HepG2 (cell line): ENCODE measurements around the gene CEP250. TPM values are rescaled to one million over a fixed set of nuclear protein-coding genes. Genes with fewer than 3 reads are reported as not detected.
"Not testable (repeated sequence)": the region's sequence is repeated elsewhere in the genome, so short reads cannot be mapped to it uniquely, and the experiment has no call there.

Experiments used
- ATAC-seq: fragments of 200-7000 bp; cut with Tn5 transposase; 3 replicates; pipeline ENCODE4 v1.9.1; 2020; ENCODE audit warnings: mild to moderate bottlenecking, moderate library complexity
- BruUV-seq: library from RNA; stranded (reverse); fragments of 400-500 nt; replicated peaks from 2 replicates; lab custom pipeline; 2021; lab: Mats Ljungman, UMichigan
- CTCF ChIA-PET: fragments of 300-600 bp; formaldehyde crosslinking; extraction: SDS; loops from one replicate; lab custom pipeline; 2021; ENCODE audit warnings: low total read pairs, inconsistent platforms, low intra/inter-chr PET ratio; lab: Yijun Ruan, JAX
- POLR2A ChIA-PET: fragments of 350-600 bp; sonication (Branson Sonifier 250); formaldehyde crosslinking; loops from one replicate; lab custom pipeline; 2020; ENCODE audit warnings: antibody characterized with exemption, inconsistent platforms; lab: Yijun Ruan, JAX
- DNase-seq: peaks from one replicate; pipeline ENCODE4 v3.0.0-alpha.2; 2015; ENCODE audit warnings: low spot score
- FAIRE-seq: peaks from 3 replicates; lab custom pipeline; 2011; peaks lifted over from hg19 to GRCh38; lab: Jason Lieb, UNC
- H2AFZ ChIP-seq: one replicate; pipeline ENCODE4 v1.6.1; 2011; ENCODE audit warnings: low read length, inconsistent platforms
- H3K27ac ChIP-seq: fragments of 300-600 bp; 3 replicates; pipeline ENCODE4 v1.8.0; 2011; ENCODE audit warnings: mixed run types, mild to moderate bottlenecking, mixed read lengths, low read length, inconsistent platforms; ENCODE audit not compliant: insufficient read depth; ENCODE audit errors: extremely low read length
- H3K27me3 ChIP-seq, 2 experiments: fragments of 200-600 bp in 1 of 2; 2 replicates in 1 of 2; 3 replicates in 1 of 2; pipeline versions ENCODE4 v1.6.0 to v1.8.0; 2011; ENCODE audit warnings: low read length in 2 of 2, mild to moderate bottlenecking in 2 of 2, moderate library complexity in 2 of 2, inconsistent platforms in 1 of 2; ENCODE audit not compliant: insufficient read depth in 2 of 2, control insufficient read depth in 1 of 2
- H3K36me3 ChIP-seq, 2 experiments: fragments of 200-600 bp in 1 of 2; replicated peaks in 1 of 2; 2 replicates in 1 of 2; 3 replicates in 1 of 2; pipeline versions ENCODE4 v1.5.1 to v1.8.0; 2011; ENCODE audit warnings: low read length in 2 of 2, inconsistent platforms in 1 of 2; ENCODE audit not compliant: insufficient read depth in 2 of 2, control insufficient read depth in 1 of 2
- H3K4me1 ChIP-seq: 2 replicates; pipeline ENCODE4 v1.5.1; 2012; ENCODE audit warnings: low read length, inconsistent platforms; ENCODE audit not compliant: insufficient read depth
- H3K4me2 ChIP-seq: 2 replicates; pipeline ENCODE4 v1.6.0; 2011; ENCODE audit warnings: low read depth, low read length, inconsistent platforms
- H3K4me3 ChIP-seq, 3 experiments: fragments of 200-600 bp in 1 of 3; sonication (generic), shearing (Covaris generic) in 1 of 3; replicated peaks in 1 of 3; 2 replicates each; pipeline ENCODE4 v1.5.1; 2011 to 2016; ENCODE audit warnings: low read length in 3 of 3, inconsistent platforms in 2 of 3, low read depth in 2 of 3, mild to moderate bottlenecking in 2 of 3, control low read depth in 1 of 3, mixed read lengths in 1 of 3; ENCODE audit not compliant: insufficient read depth in 1 of 3
- H3K79me2 ChIP-seq: one replicate; pipeline ENCODE4 v1.6.1; 2011; ENCODE audit warnings: low read length, inconsistent platforms; ENCODE audit not compliant: insufficient read depth
- H3K9ac ChIP-seq: 2 replicates; pipeline ENCODE4 v1.6.0; 2011; ENCODE audit warnings: mild to moderate bottlenecking, low read depth, low read length, inconsistent platforms; ENCODE audit not compliant: insufficient read depth
- H3K9me3 ChIP-seq: 2 replicates; pipeline ENCODE4 v1.5.1; 2012; ENCODE audit warnings: mild to moderate bottlenecking, low read length
- H4K20me1 ChIP-seq: 2 replicates; pipeline ENCODE4 v1.6.0; 2011; ENCODE audit warnings: inconsistent platforms, mild to moderate bottlenecking, low read length, moderate library complexity; ENCODE audit not compliant: insufficient read depth
- CSRNP1 ChIP-seq: sonication (generic); formaldehyde crosslinking; IDR thresholded peaks from 2 replicates; pipeline ENCODE4 v1.8.1; 2023; ENCODE audit warnings: mild to moderate bottlenecking, missing genetic modification reagents
- ESRRA ChIP-seq: sonication (generic); formaldehyde crosslinking; IDR thresholded peaks from 2 replicates; pipeline ENCODE4 v1.5.1; 2020; ENCODE audit warnings: mild to moderate bottlenecking, low read depth, missing genetic modification reagents
- NFATC3 ChIP-seq: sonication (generic); formaldehyde crosslinking; IDR thresholded peaks from 2 replicates; pipeline ENCODE4 v1.5.1; 2020; ENCODE audit warnings: mild to moderate bottlenecking, missing genetic modification reagents
- RFXANK ChIP-seq: IDR thresholded peaks from 2 replicates; pipeline ENCODE4 v1.6.1; 2016
- ZNF460 ChIP-seq: sonication (generic); formaldehyde crosslinking; IDR thresholded peaks from 2 replicates; pipeline ENCODE4 v1.5.1; 2020; ENCODE audit warnings: missing genetic modification reagents, mild to moderate bottlenecking, borderline replicate concordance
- ZNF550 ChIP-seq: sonication (generic); formaldehyde crosslinking; IDR thresholded peaks from 2 replicates; pipeline ENCODE4 v1.4.0; 2020; ENCODE audit warnings: mild to moderate bottlenecking, missing genetic modification reagents, borderline replicate concordance
- WGBS: methylation state at CpG from one replicate; pipeline ENCODE4 v1.1.6; 2017; ENCODE audit warnings: low lambda C conversion rate; 5-methylcytosine and 5-hydroxymethylcytosine counted together
- in situ Hi-C: cut with HindIII; loops from 2 replicates; pipeline ENCODE4 v1.10.0; 2017; ENCODE audit warnings: low pct_unique_long_range_greater_than_20kb; ENCODE audit not compliant: extremely low pct_ligation_motif_present
- intact Hi-C: fragments of 100-400 bp; cut with micrococcal nuclease; formaldehyde crosslinking; loops from one replicate; pipeline ENCODE4 v1.10.0; 2022; ENCODE audit not compliant: unreplicated experiment
- polyA plus RNA-seq, 8 experiments: library from polyadenylated mRNA; depleted of rRNA in 3 of 8; stranded (reverse) in 7 of 8; unstranded in 1 of 8; fragments of >200 nt; fragmentation: Illumina TruSeq in 4 of 8; extraction: Trizol in 4 of 8; gene quantifications; 2 replicates each; pipeline versions ENCODE4 v1.2.1 to v1.2.3, GENCODE V29; 2011 to 2016; ENCODE audit warnings: low read depth in 4 of 8, missing spikeins in 1 of 8, mixed read lengths in 1 of 8; ENCODE audit not compliant: insufficient read depth in 1 of 8
- total RNA-seq, 5 experiments: library from RNA; depleted of rRNA; stranded (reverse); fragments of >200 nt; fragmentation: Illumina TruSeq; extraction: Trizol; gene quantifications; 2 replicates each; pipeline ENCODE4 v1.2.3, GENCODE V29; 2016; ENCODE audit warnings: low read depth in 1 of 5

Gene CEP250
- total and polyA plus RNA-seq, 2 of the 13 experiments (the other 11 are each of a cell fraction or from before 2014, with no cell fraction given): 28.8 to 55.3 TPM

GRCh38 chr20:35457539-35457938 is 2.1 kb downstream of the CEP250 start:
- H2AFZ ChIP-seq, BruUV-seq, ATAC-seq, CTCF ChIA-PET, FAIRE-seq, DNase-seq, H3K9me3 ChIP-seq, H3K4me3 ChIP-seq, intact Hi-C loops, H4K20me1 ChIP-seq, H3K27ac ChIP-seq, H3K27me3 ChIP-seq, in situ Hi-C loops: not testable (repeated sequence)
- Histone ChIP-seq H3K9ac (peak overlapping the region; percentile 35; the same call in 1 of the 2 replicates), H3K4me1 (peaks cover 38% of the 10 kb centered on the region), H3K4me2 (peak overlapping the region; percentile 76; the same call in 1 of the 2 replicates), H3K36me3 (peaks cover 15 to 28% of the 10 kb centered on the region in 2 experiments), H3K79me2 (peaks cover 38% of the 10 kb centered on the region)
- POLR2A ChIA-PET: interaction anchor here (1.0 to 5.2 kb wide), 5 partner anchors 9 to 285 kb away, joined by 3 to 151 read pairs (median 6); partner anchors contain the start of genes RBM39 and SPAG4
- TF ChIP-seq RFXANK (CRISPR knock-in tag) (0 out of 2 replicates have a peak, but pooled peaks have one; percentile 48), ZNF550 (CRISPR knock-in tag) (0 out of 2 replicates have a peak, but pooled peaks have one; percentile 48), CSRNP1 (CRISPR knock-in tag) (0 out of 2 replicates have a peak, but pooled peaks have one; percentile 1), ZNF460 (CRISPR knock-in tag) (peak; percentile 21; the same call in 1 of the 2 replicates)
- WGBS: 84% methylated on average over 2 of the region's 2 CpGs

- no peaks in the 10 kb centered on the region; a peak in 1 of 5 replicates for H3K27me3 ChIP-seq
- H4K20me1 ChIP-seq: 0 out of 2 replicates have a peak, but pooled peaks cover 1% of the 10 kb centered on the region
- ChIA-PET CTCF (no interaction called here), POLR2A (interaction anchor here (2.2 to 5.2 kb wide), 2 partner anchors 8 to 284 kb away, joined by 10 to 151 read pairs; partner anchors contain the start of gene RBM39)
- no peak for TF ChIP-seq ESRRA (CRISPR knock-in tag)
- no peak for TF ChIP-seq NFATC3 (CRISPR knock-in tag)
- H3K4me2 ChIP-seq: peak overlapping the region; percentile 1; the same call in 1 of the 2 replicates
- H3K36me3 ChIP-seq: peaks cover 17 to 32% of the 10 kb centered on the region in 2 experiments
- peaks cover 37% of the 10 kb centered on the region for H3K4me1 ChIP-seq
- no peak overlapping the region for H3K9ac ChIP-seq
- H3K79me2 ChIP-seq: peaks cover 38% of the 10 kb centered on the region
- H3K9me3 ChIP-seq: no peaks in the 10 kb centered on the region
- FAIRE-seq (no peak), DNase-seq (no peak), ATAC-seq (no peak)
- BruUV-seq: no TSS peak
- intact Hi-C loops: no loop called here
- H3K4me3 ChIP-seq: no peak overlapping the region
- in situ Hi-C loops: no loop called here
- H3K27ac ChIP-seq: no peak overlapping the region
- no peak overlapping the region for H2AFZ ChIP-seq
These were observed 3.0 kb downstream of the CEP250 start for GRCh38 chr20:35458388-35458787.
